Heart left ventricle (tissue), 16 donors: ENCODE measurements around the gene AMER3. TPM values are rescaled to one million over a fixed set of nuclear protein-coding genes. Genes with fewer than 3 reads are reported as not detected.

Experiments
- ATAC-seq, 4 donors: fragments of 200-7000 bp; cut with Tn5 transposase; one replicate each; pipeline ENCODE4 v1.9.1; 2020 to 2022; ENCODE audit warnings: moderate library complexity in 4 of 4, mild to moderate bottlenecking in 3 of 4, moderate number of reproducible peaks in 1 of 4
- DNase-seq, 5 donors: peaks; one replicate each; pipeline ENCODE4 v3.0.0-alpha.2; 2020
- H3K27ac ChIP-seq, 12 donors: fragments of 200-600 bp; sonication (generic) in 4 of 12; one replicate each; pipeline versions ENCODE4 v1.5.0 to v1.8.0; 2016 to 2022; ENCODE audit warnings: mild to moderate bottlenecking in 2 of 12
- H3K27me3 ChIP-seq, 9 donors: fragments of 200-600 bp; sonication (generic) in 2 of 9; one replicate each; pipeline versions ENCODE4 v1.5.1 to v1.8.0; 2016 to 2022; ENCODE audit warnings: mild to moderate bottlenecking in 3 of 9
- H3K36me3 ChIP-seq, 9 donors: fragments of 200-600 bp; sonication (generic) in 2 of 9; one replicate each; pipeline versions ENCODE4 v1.5.0 to v1.8.0; 2018 to 2022; ENCODE audit warnings: mild to moderate bottlenecking in 2 of 9
- H3K4me1 ChIP-seq, 12 donors: fragments of 200-600 bp; sonication (generic) in 4 of 12; one replicate each; pipeline versions ENCODE4 v1.5.0 to v1.8.0; 2016 to 2022; ENCODE audit warnings: mild to moderate bottlenecking in 3 of 12
- H3K4me3 ChIP-seq, 12 donors: fragments of 200-600 bp; sonication (generic) in 4 of 12; one replicate each; pipeline versions ENCODE4 v1.5.0 to v1.8.0; 2017 to 2022; ENCODE audit warnings: mild to moderate bottlenecking in 9 of 12, moderate library complexity in 4 of 12
- H3K9me3 ChIP-seq, 12 donors: fragments of 200-600 bp; sonication (generic) in 4 of 12; one replicate each; pipeline versions ENCODE4 v1.5.0 to v1.8.0; 2016 to 2022; ENCODE audit warnings: mild to moderate bottlenecking in 1 of 12
- POLR2A ChIP-seq, 2 donors: fragments of 450-650 bp; IDR thresholded peaks; one replicate each; pipeline ENCODE4 v1.6.1; 2017; ENCODE audit warnings: antibody characterized with exemption in 2 of 2, mild to moderate bottlenecking in 2 of 2, moderate library complexity in 2 of 2
- WGBS, 4 donors: extraction: QIAGEN DNeasy Blood & Tissue Kit in 2 of 4; methylation state at CpG; one replicate each; pipeline versions ENCODE4 v1.1.5 to v1.1.7; 2013 to 2018; 5-methylcytosine and 5-hydroxymethylcytosine counted together
- intact Hi-C, 10 donors: fragments of 100-400 bp; cut with DNase I; formaldehyde crosslinking; loops; one replicate each; pipeline versions ENCODE4 v1.11.1 to v1.14.2; 2022
- polyA plus RNA-seq, 2 donors: library from polyadenylated mRNA; stranded (reverse); fragments of 200-250 nt; gene quantifications; one replicate each; pipeline ENCODE4 v1.2.3, GENCODE V29; 2013
- total RNA-seq, 9 donors: library from RNA; depleted of rRNA in 2 of 9; stranded (reverse); fragments of >200 nt in 2 of 9; fragmentation: NEBNext Ultra II Directional in 3 of 9; extraction: Animal tissue kit (Norgen Biotek cat#: 25700) in 3 of 9; gene quantifications; one replicate each; pipeline versions ENCODE4 v1.1.0 to v1.2.4, GENCODE V29; 2016 to 2023
- TF ChIP-seq, protein P1 (sequence below), 12 donors: fragments of 200-600 bp; sonication (generic) in 4 of 12; IDR thresholded peaks; one replicate each; pipeline versions ENCODE4 v1.5.0 to v1.8.0; 2018 to 2022; ENCODE audit warnings: antibody characterized with exemption in 12 of 12, mild to moderate bottlenecking in 5 of 12
- donor health status: ischemic (EF 13 %, LVEDD 7.1; RV severe dilation, severe dysfunction).
- donor health status: healthy with polysubstance abuse.
- donor health status: DM: no; HTN: yes; CAD: no.
- donor health status: DM: no; HTN: no; CAD: no.
- donor health status: ischemic (EF 25% LVEDD 6.9; RV normal size, moderate dysfunction).
- donor health status: ischemic (EF 25% LVEDD 5.7; RV mildly dilated, moderate dysfunction).
- donor health status: healthy.
- donor health status: DM: yes; HTN: yes; CAD: no.
- donor health status: ischemic (EF 35%, LVEDD 5.7; RV mildly dilated, moderate dysfunction).
- donor health status: nonischemic (EF 11% LVEDD 7.7; RV severe dilation, severe dysfunction).
- donor health status: DM: yes; HTN: yes; CAD: no.
- donor health status: PGD.
- donor health status: ischemic (EF 29% LVEDD 5.4; RV normal size, mild dysfunction).
- donor health status: nonischemic (EF 23%, LVEDD 6.1; RV moderate dilation, normal function).

Gene AMER3
- total and polyA plus RNA-seq, 11 donors = not detected

DNA sequence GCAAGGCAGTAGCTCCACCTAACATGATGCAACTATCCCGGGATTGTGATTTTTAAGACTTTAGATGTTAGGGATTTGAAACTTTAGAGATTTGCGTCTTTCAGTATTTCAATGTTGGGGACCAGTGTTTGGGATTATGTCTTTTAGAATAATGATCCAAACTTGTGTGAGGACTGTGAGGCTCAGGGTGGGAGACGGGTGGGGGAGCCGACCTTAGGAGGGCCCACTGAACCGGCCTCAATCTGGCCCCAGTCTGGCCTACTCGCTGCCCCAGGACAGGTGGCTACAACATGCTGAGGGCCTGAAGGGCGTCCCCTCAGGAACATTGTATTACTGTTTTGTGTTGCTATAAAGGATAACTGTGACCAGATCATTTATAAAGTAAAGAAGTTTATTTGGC, 10.7 kb downstream of the AMER3 start:
- H3K4me3 ChIP-seq = no peak overlapping the region
- H3K4me1 ChIP-seq = no peaks in the 10 kb centered on the region
- intact Hi-C loops = no loop called here
- no peak for ATAC-seq
- DNase-seq = no peak
- no peaks in the 10 kb centered on the region for H3K36me3 ChIP-seq
- WGBS, 4 donors = 82 to 90% (median 87%) methylated on average over 7 of the region's 7 CpGs
- peaks cover 0 to 48% (median 2%) of the 10 kb centered on the region in 9 donors for H3K27me3 ChIP-seq
- H3K9me3 ChIP-seq = no peaks in the 10 kb centered on the region
- no peak for TF ChIP-seq POLR2A (IDR thresholded peaks at IDR 0.05)
- TF ChIP-seq, protein P1, sequence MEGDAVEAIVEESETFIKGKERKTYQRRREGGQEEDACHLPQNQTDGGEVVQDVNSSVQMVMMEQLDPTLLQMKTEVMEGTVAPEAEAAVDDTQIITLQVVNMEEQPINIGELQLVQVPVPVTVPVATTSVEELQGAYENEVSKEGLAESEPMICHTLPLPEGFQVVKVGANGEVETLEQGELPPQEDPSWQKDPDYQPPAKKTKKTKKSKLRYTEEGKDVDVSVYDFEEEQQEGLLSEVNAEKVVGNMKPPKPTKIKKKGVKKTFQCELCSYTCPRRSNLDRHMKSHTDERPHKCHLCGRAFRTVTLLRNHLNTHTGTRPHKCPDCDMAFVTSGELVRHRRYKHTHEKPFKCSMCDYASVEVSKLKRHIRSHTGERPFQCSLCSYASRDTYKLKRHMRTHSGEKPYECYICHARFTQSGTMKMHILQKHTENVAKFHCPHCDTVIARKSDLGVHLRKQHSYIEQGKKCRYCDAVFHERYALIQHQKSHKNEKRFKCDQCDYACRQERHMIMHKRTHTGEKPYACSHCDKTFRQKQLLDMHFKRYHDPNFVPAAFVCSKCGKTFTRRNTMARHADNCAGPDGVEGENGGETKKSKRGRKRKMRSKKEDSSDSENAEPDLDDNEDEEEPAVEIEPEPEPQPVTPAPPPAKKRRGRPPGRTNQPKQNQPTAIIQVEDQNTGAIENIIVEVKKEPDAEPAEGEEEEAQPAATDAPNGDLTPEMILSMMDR (IDR thresholded peaks at IDR 0.05) = no peak
- H3K27ac ChIP-seq = no peak overlapping the region

DNA sequence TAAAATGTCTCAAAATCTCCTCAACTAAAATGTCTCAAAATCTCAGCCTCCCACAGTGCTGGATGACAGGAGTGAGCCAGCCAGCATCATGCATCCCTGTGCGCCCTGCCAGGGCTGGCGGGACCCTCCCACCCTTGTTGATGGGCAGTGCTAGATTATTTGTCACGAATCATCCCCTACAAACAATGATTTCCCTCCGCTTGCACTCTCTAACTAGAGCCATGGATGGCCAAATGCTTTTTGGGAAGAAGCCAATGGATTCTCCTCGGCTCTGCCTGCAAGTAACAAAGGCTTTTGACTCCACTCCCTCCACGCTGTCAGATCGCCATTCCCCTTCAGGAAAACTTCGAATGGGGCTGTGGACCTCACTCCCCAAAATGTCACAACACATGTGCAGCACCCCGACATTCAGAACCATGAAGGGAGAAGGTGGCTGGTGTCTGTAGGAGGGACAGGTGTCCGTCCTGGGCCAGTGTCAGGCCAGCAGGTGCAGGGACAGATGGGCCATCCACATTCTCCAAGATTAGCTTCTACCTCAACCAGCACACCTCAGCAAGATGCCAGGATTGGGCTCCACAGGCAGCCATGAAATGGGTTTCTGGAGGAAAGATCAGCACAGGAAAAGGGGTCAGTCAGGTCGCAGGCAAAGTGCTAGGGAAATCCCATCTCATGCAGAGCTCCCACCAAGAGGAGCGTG, 11.5 kb downstream of the AMER3 start:
- Histone ChIP-seq H3K27ac (no peak overlapping the region), H3K36me3 (no peaks in the 10 kb centered on the region), H3K4me1 (no peaks in the 10 kb centered on the region), H3K27me3 (peaks cover 0 to 45% (median 0%) of the 10 kb centered on the region in 9 donors), H3K9me3 (no peaks in the 10 kb centered on the region), H3K4me3 (no peak overlapping the region)
- intact Hi-C loops = no loop called here
- 75 to 82% (median 77%) methylated on average over 10 to 12 of the region's 12 CpGs for WGBS, 4 donors
- DNase-seq = no peak
- ATAC-seq = no peak
- TF ChIP-seq, protein P1 (IDR thresholded peaks at IDR 0.05) = no peak
- no peak for TF ChIP-seq POLR2A (IDR thresholded peaks at IDR 0.05)

DNA sequence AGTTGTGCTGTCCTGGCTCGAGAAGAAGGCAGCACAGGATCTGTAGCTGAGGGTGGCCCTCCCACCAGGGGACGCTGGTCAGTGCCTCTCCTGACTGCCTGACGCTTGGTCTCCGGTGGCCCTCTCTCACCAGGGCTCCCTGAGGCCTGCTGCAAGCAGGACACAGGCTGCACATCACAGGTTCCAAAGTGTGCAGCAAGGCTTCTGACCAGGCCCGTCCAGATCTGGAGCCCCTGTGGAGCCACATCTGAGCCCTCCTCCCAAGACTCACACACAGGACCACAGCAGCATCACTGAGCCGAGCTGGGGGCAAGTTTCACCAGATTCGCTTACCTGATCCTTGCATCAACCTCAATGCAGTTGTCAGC, 12.1 kb downstream of the AMER3 start:
- no peak for DNase-seq
- WGBS, 4 donors = 61 to 70% (median 62%) methylated on average over 2 to 7 of the region's 7 CpGs

DNA sequence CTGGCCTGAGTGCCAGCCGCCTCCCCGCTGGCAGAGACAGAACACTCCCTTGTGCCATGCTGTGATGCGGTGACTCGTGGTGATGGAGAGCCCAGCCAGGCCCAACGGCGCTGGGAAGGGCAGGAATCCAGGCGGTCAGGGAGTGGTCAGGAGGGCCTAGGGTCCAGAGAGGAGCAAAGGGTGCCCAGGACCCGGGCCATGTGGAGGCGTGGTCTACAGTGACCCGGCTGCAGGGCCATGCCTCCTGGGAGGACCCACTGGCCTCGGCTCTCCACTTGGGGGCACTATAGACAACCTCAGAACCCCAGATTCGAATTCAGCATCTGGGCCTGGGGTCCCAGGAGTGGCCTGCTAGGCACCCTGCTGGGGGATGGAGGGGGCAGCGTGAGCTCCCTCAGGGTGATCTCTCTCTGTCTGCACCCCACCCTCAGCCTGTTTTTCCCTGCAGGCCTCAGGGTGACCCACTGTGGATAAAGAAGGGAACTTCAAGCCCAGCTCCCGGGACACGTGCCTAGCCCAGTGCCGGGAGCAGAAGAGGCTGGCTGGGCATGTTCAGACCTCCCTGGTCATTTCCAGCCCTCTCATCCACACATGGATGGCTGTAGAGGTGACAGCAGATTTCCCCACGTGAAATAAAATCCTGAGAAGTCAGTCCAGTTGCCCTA, 13.0 kb downstream of the AMER3 start:
- Histone ChIP-seq H3K9me3 (peaks cover 0 to 6% (median 0%) of the 10 kb centered on the region in 12 donors), H3K4me1 (no peaks in the 10 kb centered on the region), H3K27me3 (peaks cover 0 to 35% (median 0%) of the 10 kb centered on the region in 9 donors), H3K27ac (no peak overlapping the region), H3K4me3 (no peak overlapping the region), H3K36me3 (no peaks in the 10 kb centered on the region)
- no peak for TF ChIP-seq POLR2A (IDR thresholded peaks at IDR 0.05)
- TF ChIP-seq, protein P1 (IDR thresholded peaks at IDR 0.05) = no peak
- ATAC-seq = no peak
- no peak for DNase-seq
- intact Hi-C loops = no loop called here
- WGBS, 4 donors = 76 to 82% (median 79%) methylated on average over 16 to 17 of the region's 17 CpGs

More for the DNA sequence above, 12.1 kb downstream of the AMER3 start:
- Histone ChIP-seq H3K4me1 (no peaks in the 10 kb centered on the region), H3K4me3 (no peak overlapping the region), H3K9me3 (no peaks in the 10 kb centered on the region), H3K27me3 (peaks cover 0 to 41% (median 0%) of the 10 kb centered on the region in 9 donors), H3K27ac (no peak overlapping the region), H3K36me3 (no peaks in the 10 kb centered on the region)
- intact Hi-C loops = no loop called here
- TF ChIP-seq POLR2A (IDR thresholded peaks at IDR 0.05) = no peak
- TF ChIP-seq, protein P1 (IDR thresholded peaks at IDR 0.05) = no peak
- ATAC-seq = no peak
